GM20431 (cell line): ENCODE measurements around the gene CCDC92.
"Not testable (repeated sequence)": the region's sequence is repeated elsewhere in the genome, so short reads cannot be mapped to it uniquely, and the experiment has no call there.

Source experiments
- in situ Hi-C: fragments of 300-500 bp; cut with MseI, MboI; formaldehyde crosslinking; loops from one replicate; pipeline ENCODE4 v1.15.0; 2020; ENCODE audit warnings: low sequenced_read_pairs; ENCODE audit not compliant: unreplicated experiment

The CCDC92 gene

DNA sequence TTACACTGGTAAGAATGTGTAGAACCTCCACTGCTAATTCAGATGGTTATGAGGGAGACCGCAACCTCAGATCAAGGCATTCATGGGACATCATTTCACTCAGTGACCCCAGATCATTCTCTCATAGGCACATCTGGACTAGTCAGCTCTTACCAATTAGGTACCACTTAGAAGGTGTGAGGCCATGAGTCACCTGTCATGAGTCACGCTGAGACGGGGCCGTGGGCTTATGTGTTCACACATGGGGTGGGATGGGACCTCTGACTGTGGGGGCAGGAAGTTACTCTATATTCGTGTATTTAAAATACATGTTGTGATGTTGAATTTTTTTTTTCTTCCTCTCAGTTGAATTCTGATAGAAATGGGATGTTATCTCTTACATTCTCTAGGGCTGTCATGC, 55.9 kb downstream of the CCDC92 start:
- in situ Hi-C loops: no loop called here

DNA sequence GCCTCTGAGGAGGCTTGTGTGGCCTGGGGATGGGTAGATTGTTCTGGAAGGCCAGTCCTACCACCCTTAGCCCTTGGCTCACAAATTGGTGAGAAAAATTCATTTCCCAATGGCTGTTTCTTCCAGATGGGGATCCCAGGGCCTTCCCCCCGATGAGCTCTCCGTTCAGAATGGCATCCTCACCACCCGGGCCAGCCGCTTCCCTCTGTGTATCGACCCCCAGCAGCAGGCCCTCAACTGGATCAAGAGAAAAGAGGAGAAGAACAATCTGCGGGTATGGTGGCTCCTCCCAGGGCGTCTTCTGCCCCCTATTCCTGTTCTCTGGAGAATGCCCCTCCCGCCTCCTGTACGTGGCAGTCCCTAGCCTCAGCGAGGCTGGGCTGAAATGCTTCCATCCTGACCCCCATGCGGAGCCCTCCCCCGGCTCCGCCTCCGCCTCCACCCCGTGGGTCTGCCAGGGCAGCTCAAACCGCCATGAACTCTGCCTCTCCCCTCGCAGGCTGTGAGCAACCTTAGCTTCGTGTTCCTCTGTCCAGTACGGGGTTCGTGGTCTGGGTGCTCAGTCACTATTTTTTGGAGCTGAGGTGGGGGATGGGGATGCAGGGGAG, 57.8 kb downstream of the CCDC92 start:
- in situ Hi-C loops: no loop called here

DNA sequence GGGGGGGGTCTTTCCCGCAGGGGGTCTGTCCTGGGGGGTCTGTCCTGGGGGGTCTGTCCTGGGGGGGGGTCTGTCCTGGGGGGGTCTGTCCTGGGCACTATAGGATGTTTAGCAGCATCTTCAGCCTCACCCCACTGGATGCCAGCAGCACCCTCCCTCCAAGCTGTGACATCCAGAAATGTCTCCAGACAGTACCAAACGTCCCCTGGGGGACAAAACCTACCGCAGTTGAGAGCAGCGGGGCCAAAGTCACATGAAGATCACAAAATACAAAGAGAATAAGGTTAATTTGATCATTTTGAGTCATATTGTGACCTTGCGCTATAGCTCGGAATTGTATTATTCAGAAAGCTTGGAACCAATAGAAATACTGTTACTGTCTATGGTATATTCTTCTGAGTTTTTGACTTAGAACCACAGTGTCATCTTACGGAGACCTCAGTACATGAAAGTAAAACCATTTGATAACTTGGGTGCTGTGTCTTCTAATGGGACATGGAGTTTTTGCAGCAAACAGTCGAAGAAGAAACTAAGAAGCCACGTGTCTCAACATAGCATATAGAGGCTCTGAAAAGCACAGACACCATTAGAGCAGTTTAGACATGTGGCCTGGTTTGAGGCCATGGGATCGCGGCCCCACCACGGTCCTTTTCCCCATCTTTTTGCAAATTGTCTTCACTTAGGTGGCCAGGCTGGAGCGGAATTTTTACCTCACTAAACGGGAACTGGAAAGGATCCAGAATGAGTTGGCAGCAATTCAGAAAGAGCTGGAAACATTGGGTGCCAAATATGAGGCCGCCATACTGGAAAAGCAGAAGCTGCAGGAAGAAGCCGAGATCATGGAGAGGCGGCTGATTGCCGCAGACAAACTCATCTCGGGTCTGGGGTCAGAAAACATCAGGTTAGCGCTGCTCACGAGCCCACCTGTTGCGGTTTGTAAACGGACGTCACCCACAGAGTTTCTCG, 59.9 kb downstream of the CCDC92 start:
- in situ Hi-C loops: no loop called here

DNA sequence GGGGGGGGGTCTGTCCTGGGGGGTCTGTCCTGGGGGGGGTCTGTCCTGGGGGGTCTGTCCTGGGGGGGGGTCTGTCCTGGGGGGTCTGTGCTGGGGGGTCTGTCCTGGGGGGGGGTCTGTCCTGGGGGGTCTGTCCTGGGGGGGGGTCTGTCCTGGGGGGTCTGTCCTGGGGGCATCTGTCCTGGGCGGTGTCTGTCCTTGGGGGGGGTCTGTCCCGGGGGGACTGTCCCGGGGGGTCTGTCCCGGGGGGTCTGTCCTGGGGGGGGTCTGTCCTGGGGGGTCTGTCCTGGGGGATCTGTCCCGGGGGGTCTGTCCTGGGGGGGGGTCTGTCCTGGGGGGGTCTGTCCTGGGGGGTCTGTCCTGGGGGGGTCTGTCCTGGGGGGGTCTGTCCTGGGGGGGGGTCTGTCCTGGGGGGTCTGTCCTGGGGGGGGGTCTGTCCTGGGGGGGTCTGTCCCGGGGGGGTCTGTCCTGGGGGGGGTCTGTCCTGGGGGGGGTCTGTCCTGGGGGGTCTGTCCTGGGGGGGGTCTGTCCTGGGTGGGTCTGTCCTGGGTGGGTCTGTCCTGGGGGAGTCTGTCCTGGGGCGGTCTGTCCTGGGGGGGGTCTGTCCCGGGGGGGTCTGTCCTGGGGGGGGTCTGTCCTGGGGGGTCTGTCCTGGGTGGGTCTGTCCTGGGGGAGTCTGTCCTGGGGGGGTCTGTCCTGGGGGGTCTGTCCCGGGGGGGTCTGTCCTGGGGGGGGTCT, 60.8 kb downstream of the CCDC92 start:
- in situ Hi-C loops: not testable (repeated sequence)

DNA sequence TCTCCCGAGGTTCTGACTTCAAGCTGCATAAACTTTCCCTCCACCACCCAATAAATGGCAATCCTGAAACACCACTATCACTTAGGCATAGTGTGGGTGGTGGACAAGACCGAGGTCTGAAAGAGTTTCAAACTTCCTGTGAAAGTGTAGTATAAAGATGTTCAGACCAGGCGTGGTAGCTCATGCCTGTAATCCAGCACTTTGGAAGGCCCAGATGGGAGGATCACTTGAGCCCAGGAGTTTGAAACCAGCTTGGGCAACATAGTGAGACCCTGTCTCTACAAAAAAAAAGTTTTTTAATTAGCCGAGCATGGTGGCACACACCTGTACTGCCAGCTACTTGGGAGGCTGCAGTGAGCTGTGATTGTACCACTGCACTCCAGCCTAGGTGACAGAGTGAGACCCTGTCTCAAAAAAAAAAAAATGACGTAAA, 61.9 kb downstream of the CCDC92 start:
- in situ Hi-C loops: no loop called here

DNA sequence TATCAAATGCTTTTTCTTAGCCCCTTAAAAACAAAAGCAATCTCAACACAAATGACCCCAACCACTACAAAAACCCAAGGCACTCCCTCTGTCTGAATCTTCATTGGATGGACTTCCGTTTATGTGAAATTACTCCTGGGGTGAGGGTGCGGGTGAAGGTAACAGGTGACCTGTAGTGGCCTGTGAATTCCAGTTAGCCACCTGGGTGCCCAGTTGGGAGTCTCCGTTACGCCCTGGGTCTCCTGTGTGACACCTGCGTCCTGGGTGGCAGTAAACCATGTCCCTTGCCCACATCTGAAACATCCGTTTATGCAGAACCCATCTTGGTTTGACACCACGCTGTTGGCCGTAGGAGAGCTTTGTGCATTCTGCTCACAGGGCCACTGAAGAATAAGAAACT, 62.6 kb downstream of the CCDC92 start:
- in situ Hi-C loops: no loop called here

DNA sequence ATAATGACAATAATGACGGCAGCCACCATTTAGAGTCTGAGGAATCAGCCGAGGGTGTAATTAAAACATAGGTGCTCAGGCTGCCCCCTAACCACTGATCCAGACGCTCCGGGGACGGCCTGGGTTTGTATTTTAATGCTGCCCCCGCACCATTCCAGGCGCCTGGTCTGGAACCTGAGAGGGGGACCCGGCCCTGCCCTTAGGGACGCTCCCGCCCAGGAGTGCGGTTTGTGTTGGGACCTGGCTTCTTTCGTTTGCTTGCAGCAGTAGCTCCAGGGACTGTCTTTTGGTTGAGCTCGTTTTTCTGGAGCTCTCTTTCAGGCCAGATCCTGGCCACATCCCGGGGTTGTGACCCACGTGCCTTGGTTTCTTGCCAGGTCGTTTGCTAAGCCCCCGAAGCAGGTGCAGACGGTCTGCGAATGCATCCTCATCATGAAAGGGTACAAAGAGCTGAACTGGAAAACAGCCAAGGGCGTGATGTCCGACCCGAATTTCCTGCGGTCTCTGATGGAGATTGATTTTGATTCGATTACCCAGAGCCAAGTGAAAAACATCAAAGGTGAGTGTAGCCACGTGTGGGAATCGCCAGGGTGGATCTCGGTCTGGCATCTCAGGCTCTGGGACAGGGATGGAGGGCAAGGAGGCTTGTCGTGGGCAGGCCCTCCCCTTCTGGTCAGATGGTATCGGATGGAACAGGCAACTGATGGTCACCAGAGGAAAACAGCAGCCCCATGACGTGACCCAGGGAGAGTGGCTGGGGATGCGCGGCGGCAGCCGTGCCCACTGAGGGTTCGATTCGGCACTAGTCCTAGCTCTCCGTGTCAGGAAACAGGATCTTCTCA, 63.5 kb downstream of the CCDC92 start:
- in situ Hi-C loops: no loop called here

DNA sequence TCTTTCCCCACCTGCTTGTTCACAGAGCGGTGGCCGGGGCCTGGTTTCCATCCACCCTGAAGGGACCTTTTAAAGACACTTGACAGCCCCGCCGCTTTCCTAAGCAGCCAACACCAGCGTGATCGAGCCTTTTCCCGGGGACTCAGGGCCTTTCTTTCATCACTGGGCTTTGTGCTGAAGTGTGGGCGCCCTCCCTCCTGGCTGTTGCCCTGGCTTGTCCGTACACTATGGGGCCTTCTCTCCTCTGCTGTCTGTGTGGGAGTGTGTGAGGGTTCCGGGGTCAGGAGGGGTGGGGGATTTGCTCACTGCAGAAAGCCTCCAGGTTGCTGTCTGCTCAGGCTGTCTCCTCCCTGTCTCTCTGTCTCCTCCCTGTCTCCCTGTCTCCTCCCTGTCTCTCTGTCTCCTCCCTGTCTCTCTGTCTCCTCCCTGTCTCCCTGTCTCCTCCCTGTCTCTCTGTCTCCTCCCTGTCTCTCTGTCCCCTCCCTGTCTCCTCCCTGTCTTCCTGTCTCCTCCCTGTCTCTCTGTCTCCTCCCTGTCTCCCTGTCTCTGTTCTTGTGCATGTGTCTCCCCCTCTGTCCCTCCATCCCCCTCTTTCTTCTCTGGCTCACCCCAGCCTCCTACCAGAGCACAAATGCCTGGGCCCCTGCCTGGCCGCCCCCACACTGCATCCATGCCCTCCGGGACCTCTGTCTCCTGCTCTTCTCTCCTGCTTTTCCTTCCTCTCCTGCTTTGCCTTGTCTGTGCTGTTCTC, 64.7 kb downstream of the CCDC92 start:
- in situ Hi-C loops: no loop called here

DNA sequence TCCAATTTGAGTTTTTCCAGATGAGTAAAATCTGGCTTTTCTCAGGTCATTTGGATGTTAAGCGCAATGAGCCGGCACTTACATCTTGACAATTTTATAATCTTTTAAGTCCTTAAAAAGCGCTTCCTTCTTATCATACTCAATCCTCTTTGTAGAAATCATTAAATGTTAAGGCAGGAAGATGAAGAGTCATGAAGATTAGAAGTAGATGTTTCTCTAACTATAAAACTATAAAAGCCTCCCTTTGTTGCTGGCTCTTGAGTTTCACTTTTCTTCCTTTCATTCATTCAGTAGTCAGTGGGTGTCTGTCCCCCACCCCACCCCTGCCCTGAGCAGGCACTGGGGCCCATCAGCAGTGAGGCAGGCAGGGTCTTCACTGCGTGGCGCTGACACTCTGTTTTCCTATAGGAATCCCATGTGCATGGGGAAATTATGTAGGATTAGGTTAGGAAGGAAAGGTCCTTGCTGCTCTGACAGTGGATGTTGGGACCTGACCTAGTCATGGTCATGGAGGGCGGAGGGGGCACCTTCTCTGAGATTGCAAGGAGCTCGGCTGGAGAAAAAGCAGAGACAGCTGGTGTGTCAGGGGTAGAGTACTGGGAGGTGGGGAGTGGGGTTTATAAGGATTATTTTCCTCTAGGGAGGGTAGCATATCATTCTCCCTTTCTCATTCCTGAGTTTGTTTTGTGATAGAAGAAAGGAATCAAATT, 65.8 kb downstream of the CCDC92 start:
- in situ Hi-C loops: no loop called here

DNA sequence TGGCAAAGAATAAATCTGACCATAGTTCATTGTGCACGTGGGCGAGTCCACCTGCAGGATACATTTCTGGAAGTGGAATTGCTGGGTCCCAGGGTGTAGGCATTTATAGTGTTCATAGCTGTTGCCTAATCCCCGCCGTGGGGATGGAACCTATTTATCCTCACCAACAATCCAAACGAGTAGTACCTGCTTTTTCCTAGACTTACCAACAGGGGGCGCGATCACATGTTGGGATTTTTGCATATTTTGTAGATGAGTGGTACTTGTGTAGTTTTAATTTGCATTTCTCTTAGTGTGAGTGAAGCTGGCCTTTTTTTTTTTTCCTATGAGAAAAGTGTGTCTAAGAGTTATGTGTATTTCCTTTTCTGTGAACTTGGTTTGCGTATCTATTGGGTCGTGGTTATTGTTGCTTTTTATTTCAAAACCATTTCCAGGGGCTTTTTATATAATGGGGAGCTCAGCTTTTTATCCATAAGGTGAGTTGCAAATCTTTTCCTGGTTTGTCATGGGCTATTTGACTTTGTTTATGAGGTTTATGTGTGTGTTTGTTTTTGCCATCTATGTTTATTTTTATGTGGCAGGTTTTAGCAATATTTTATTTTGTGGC, 67.2 kb downstream of the CCDC92 start:
- in situ Hi-C loops: no loop called here

DNA sequence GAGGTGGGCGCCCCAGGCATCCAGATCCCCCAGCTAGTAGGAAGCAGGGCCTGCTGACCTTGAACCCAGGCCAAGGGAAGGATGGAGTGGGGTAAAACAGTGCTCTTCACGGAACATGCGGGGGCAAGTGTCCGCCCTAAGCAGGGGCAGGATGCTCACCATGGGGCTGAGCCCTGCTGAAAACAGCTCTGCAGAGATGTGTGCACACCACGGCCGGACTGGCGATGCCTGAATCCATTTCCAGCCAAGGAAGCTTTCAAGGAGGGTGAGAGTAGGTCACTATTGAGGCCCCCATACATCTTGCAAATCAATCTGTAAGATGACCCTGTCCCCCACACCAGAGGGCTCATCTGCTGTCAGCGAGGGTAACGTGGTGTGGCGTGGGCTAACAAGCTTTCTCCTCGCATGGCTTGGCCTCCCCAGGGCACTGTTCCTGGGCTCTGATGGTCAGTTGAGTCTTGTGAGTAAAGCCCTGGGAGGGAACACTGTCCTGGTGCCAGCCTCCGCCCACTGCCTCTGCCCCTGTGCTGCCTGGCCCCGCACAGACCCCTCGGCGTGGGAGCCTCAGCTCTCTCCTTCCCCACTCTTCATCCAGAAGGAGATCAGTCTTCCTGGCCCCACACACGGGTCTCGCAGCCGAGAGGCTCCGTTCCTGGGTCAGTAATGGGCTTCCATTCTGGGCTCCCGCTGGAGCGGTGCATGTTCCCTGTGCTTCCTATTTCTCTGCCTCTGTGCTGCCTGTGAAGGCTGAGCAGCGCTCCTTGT, 69.1 kb downstream of the CCDC92 start:
- in situ Hi-C loops: no loop called here

DNA sequence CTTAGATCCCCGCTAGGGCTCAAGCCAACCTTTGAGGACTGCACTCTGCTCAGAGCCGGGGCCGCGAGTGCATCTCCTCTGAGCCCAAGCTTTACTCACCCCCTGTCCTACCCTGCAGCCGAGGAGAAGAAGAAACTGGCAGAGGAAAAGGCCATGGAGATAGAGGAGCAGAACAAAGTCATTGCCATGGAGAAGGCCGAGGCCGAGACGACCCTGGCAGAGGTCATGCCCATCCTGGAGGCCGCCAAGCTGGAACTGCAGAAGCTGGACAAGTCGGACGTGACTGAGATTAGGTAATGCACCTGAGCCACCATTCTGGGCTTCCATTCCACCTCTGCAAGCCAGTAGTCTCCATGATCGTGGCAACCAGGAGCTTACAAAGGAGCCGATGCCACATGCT, 69.8 kb downstream of the CCDC92 start:
- in situ Hi-C loops: no loop called here

DNA sequence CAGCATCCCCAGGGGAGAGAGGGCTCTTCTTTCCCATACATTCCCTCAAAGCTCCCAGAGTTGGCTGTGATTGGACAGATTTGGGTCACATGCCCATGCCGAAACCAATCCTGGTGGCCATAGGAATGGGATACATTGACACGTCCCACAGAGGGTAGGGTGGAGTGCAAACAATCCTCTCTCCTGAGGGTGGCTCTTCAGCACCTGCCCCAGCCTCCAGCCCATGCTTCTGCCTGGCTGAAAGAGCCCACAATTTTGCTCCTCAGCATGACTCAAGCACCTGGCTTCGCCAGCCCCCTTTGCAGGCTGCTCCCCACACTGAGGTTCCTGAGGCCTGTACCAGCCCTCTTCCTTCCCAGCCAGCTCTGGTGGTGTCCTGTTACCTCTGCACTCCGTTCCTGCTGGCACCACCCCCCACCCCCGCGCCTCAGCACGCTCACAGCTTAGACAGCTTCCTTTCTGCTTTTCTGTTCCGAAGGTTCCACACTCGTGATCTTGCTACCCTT, 71.7 kb downstream of the CCDC92 start:
- in situ Hi-C loops: no loop called here

DNA sequence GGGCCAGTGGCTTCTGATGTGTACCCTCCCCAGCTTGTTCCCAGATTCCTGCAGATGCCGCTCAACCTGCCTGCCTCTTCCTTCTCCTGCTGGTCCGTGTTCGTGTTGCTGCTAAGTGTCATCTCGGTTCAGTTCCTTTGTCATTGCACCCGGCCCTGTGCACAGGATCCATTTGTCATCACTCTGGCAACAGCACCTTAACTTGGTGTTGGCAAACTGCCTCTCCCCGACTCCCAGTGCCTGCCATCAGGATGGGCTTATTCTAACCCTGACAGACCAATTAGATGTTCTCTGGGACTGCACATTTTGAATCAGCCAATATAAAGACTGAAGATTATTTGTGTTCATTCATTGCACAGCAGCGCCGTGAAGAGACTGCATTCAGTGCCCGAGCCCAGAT, 73.3 kb downstream of the CCDC92 start:
- in situ Hi-C loops: no loop called here

DNA sequence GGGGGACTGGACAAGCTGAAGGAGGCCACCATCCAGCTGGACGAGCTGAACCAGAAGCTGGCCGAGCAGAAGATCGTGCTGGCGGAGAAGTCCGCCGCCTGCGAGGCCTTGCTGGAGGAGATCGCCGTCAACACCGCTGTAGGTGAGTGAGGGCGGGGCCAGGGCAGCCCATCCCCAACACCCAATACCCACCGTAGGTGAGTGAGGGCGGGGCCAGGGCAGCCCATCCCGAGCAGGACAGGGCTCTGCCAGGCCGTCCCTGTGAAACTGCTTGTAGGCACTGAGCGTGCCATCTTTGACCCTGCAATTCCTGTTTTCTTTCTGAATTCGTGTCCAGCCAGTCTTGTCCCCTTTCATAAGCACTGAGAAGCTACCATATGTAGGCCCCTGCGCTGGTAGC, 74.0 kb downstream of the CCDC92 start:
- in situ Hi-C loops: no loop called here

DNA sequence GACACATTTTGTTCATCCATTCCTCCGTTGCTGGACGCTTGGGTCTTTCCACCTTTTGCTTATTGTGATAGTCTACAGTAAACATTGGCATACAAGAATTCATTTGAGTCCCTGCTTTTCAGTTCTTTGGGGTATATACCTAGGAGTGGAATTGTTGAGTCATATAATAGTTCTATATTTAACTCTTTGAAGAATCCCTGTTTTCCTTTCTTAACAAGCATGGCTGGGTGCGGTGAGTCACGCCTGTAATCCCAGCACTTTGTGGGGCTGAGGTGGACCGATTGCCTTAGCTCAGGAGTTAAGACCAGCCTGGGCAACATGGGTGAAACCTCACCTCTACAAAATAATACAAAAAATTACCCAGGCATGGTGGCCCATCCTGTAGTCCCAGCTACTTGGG, 75.4 kb downstream of the CCDC92 start:
- in situ Hi-C loops: no loop called here

DNA sequence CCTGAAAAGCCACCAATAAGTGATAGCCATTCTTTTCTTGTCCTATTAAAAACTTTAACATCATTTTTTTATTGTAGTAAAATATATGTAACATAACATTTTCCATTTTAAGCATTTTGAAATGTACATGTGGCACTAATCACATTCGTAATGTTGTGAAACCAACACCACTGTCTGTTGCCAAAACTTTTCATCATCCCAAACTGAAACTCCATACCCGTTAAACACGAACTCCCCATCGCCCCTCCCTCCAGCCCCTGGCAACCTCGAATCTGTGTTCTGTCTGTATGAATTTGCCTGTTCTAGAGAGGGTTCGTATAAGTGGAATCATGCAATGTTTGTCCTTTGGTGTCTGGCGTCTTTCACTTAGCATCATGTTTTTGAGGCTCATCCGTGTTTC, 75.9 kb downstream of the CCDC92 start:
- in situ Hi-C loops: no loop called here
